Choroid plexus epithelial cell (primary cell): ENCODE data around the gene CLDND1.

Source experiments
- DNase-seq: peaks from one replicate; pipeline ENCODE4 v3.0.0-alpha.2; 2010; ENCODE audit warnings: low read depth
- H3K4me3 ChIP-seq: 2 replicates; pipeline ENCODE4 v1.5.1; 2011; ENCODE audit warnings: low read depth, mild to moderate bottlenecking, control low read depth, low read length, moderate library complexity
- TF ChIP-seq, protein P1 (sequence below): conservative IDR thresholded peaks from 2 replicates; pipeline ENCODE4 v1.5.1; 2011; ENCODE audit warnings: low read depth, mild to moderate bottlenecking, control low read depth, inconsistent platforms, low read length, moderate library complexity

The CLDND1 gene

DNA sequence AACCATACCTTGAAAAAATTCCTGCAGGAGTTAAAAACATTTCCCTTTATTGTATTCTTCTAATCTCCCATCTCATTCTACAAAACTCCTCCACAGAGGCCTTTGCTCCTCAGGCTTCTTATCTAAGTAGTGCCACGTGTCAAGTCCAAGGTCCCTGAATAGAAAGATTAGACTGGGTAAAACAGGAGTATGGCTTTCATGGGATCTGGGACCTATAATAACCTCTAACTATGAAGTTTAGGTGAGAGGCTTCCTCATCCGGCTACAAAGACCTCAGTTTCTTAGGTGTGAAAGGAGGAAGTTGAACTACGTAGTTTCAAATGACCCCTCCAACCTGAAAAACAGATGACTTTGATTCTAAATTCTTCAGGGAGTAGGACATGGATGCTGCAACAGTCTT lies 29.1 kb upstream of the CLDND1 start:
- TF ChIP-seq, protein P1, sequence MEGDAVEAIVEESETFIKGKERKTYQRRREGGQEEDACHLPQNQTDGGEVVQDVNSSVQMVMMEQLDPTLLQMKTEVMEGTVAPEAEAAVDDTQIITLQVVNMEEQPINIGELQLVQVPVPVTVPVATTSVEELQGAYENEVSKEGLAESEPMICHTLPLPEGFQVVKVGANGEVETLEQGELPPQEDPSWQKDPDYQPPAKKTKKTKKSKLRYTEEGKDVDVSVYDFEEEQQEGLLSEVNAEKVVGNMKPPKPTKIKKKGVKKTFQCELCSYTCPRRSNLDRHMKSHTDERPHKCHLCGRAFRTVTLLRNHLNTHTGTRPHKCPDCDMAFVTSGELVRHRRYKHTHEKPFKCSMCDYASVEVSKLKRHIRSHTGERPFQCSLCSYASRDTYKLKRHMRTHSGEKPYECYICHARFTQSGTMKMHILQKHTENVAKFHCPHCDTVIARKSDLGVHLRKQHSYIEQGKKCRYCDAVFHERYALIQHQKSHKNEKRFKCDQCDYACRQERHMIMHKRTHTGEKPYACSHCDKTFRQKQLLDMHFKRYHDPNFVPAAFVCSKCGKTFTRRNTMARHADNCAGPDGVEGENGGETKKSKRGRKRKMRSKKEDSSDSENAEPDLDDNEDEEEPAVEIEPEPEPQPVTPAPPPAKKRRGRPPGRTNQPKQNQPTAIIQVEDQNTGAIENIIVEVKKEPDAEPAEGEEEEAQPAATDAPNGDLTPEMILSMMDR: no peak
- no peak for DNase-seq
- H3K4me3 ChIP-seq: no peak overlapping the region

DNA sequence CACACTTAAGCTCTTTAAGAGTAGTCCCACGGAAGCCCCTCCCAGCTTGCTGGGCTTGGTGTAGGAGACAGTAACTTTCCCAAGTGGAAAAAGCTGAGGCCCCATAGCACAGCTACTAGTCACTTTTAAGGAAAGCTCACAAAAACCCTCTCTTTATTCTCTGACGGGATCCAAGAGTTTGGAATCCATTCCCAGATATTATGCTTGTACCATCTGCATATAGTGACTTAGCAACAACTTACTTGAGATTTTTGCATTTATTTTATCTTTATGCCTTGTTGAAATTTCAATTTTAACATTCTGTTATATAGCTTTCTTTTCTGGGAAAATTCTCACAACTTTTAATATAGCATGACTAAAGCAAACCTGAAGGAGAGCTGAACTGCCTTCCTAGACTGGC lies 28.5 kb upstream of the CLDND1 start:
- TF ChIP-seq, protein P1: no peak
- H3K4me3 ChIP-seq: no peak overlapping the region
- no peak for DNase-seq

DNA sequence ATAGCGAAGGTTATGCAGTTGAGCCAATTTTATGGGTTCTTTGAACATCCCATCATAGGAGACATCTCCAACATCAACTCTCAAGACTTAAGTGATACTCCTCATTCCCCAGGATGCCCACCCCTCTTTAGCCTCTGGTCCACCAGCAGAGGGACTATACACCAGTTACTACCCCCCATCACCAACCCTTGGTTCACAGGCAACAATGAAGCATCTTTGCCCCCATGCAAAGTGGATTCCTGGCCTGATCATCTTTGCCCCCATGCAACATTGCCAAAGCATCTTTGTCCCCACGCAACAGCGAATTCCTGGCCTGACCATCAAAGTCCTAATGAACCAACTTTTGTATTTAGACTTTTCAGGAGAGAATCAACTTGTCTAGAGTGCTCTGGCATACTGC lies 28.1 kb upstream of the CLDND1 start:
- TF ChIP-seq, protein P1: no peak
- no peak overlapping the region for H3K4me3 ChIP-seq
- DNase-seq: no peak

DNA sequence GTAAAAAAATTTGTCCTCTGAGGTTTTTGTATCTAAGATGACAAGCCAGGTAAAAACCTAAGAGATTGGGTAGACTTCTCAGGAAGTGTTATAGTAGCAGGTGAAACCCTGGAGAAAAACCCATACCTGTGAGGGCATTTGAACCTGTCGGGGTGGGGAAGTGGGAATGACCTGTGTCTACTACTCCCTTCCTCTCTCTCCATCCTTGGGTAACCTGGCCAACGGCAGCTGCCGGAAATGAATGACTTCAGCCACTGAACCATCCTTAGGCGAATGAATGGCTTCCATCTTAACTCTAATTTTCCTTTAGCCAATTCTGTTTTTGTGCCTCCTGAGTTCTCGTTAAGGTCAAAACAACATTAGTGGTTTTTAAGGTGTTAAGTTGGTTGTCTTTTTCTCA lies 25.8 kb upstream of the CLDND1 start:
- no peak overlapping the region for H3K4me3 ChIP-seq

DNA sequence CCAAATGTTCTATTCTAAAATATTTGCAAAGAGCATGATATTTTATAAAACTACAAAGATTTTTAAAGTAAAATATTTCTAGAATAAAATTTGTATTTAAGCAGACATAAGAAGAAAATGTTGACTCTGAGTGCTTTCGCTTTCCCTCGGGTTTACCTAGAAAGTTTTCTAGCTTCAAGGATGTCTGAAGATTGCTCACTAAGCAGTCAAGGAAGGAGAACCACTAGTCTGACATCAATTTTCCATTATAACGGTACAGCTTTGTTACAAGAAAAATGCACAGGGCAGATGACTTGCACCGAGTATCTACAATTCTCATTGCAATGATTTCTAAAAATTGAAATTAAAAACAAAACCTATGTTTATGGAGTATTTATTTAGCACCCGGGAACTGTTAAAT lies 23.2 kb upstream of the CLDND1 start:
- H3K4me3 ChIP-seq: no peak overlapping the region
- TF ChIP-seq, protein P1: no peak
- DNase-seq: no peak

More for the DNA sequence above, 25.8 kb upstream of the CLDND1 start:
- TF ChIP-seq, protein P1: no peak
- DNase-seq: no peak

DNA sequence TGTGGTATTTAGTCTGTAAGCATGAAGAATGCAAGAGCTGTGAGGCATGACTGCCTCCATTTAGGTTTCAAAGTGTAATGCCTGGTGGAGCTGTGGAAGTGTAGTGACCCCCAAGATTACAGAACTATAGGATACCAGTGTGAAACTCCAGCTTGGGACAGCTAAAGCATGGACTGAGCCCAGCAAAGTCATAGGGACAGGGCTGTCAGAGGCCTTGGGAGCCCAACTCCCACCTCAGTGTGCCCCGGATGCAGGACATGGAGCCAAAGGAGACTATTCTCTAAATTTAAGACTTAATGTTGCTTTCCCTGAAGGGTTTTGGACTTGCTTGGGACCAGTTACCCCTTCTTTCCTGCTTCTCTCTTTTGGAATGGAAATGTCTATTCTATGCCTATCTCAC lies 19.9 kb upstream of the CLDND1 start:
- no peak overlapping the region for H3K4me3 ChIP-seq
- TF ChIP-seq, protein P1: no peak
- no peak for DNase-seq

DNA sequence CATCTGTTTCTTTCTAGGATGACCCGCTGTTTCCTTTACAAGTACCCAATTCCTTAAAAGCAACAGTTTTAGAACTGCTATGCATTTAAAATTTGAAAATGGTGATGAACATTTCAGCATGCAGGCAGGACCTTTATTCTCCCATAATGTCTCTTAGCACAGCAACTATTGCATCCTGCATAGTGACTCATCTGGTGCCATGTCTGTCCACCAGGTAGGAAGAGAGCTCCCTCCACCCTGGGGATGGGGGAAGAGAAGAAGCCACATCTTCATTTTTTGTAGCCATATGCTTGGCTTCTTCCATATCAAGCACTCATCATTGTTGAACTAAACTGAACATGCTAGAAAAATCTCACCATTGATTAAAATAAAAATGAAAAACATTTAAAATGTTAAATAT lies 19.0 kb upstream of the CLDND1 start:
- no peak for DNase-seq
- no peak overlapping the region for H3K4me3 ChIP-seq
- TF ChIP-seq, protein P1: no peak
